Stimulated activated CD4-positive, alpha-beta T cell treated with anti-CD3 and anti-CD28 coated beads, TNF-alpha, amount 100 ng/mL, for 24 hours (primary cell): ENCODE data around the gene CYP3A7.
"Not testable (repeated sequence)": the region's sequence is repeated elsewhere in the genome, so short reads cannot be mapped to it uniquely, and the experiment has no call there.

Experiments used
- DNase-seq, 3 experiments: peaks; one replicate each; pipeline ENCODE4 v3.0.0-alpha.2; 2020; ENCODE audit warnings: low read depth in 3 of 3

The CYP3A7 gene

GRCh38 chr7:99734987-99735386, at the start of gene CYP3A7:
Gene CYP3A7 (minus strand): TSS chr7:99735196. CDS start chr7:99735093, 103 bp downstream.
- DNase-seq = no peak

GRCh38 chr7:99784007-99784406, 49.0 kb upstream of the CYP3A7 start, which contains the start of gene CYP3A4:
Gene CYP3A4 (minus strand): TSS chr7:99784184. CDS start chr7:99784081, 103 bp downstream.
- DNase-seq = no peak

- no peak for DNase-seq
Observed at GRCh38 chr7:99782012-99782953, 47.3 kb upstream of the CYP3A7 start.

GRCh38 chr7:99780588-99780987, 45.6 kb upstream of the CYP3A7 start:
- DNase-seq = no peak

GRCh38 chr7:99779949-99780348, 45.0 kb upstream of the CYP3A7 start:
- no peak for DNase-seq

- DNase-seq = no peak
Observed at GRCh38 chr7:99778880-99779279, 43.9 kb upstream of the CYP3A7 start.

GRCh38 chr7:99773395-99773794, 38.4 kb upstream of the CYP3A7 start:
- not testable (repeated sequence) for DNase-seq

GRCh38 chr7:99772565-99772964, 37.6 kb upstream of the CYP3A7 start:
- no peak for DNase-seq

- not testable (repeated sequence) for DNase-seq
Observed at GRCh38 chr7:99769494-99769893, 34.5 kb upstream of the CYP3A7 start.

GRCh38 chr7:99768471-99768870, 33.5 kb upstream of the CYP3A7 start:
- DNase-seq = no peak

- no peak for DNase-seq
Observed at GRCh38 chr7:99767662-99768061, 32.7 kb upstream of the CYP3A7 start.

- DNase-seq = no peak
Observed at GRCh38 chr7:99766484-99767099, 31.6 kb upstream of the CYP3A7 start.

GRCh38 chr7:99764478-99764877, 29.5 kb upstream of the CYP3A7 start:
- DNase-seq = no peak

- DNase-seq = no peak
Observed at GRCh38 chr7:99762680-99763327, 27.8 kb upstream of the CYP3A7 start.

- DNase-seq = no peak
Observed at GRCh38 chr7:99755085-99755484, 20.1 kb upstream of the CYP3A7 start.

- no peak for DNase-seq
Observed at GRCh38 chr7:99752356-99752755, 17.4 kb upstream of the CYP3A7 start.

GRCh38 chr7:99751322-99752052, 16.5 kb upstream of the CYP3A7 start:
- DNase-seq = not testable (repeated sequence)

- DNase-seq = no peak
Observed at GRCh38 chr7:99748846-99749579, 14.0 kb upstream of the CYP3A7 start.

- not testable (repeated sequence) for DNase-seq
Observed at GRCh38 chr7:99746915-99747314, 11.9 kb upstream of the CYP3A7 start.

- DNase-seq = not testable (repeated sequence)
Observed at GRCh38 chr7:99745395-99745794, 10.4 kb upstream of the CYP3A7 start.
